UCSD-AML1 (cell line): Measurements from ENCODE around the gene NWD2.

Source experiments
- DNase-seq: peaks from one replicate; lab custom pipeline; 2025; ENCODE audit not compliant: unreplicated experiment; lab: John Stamatoyannopoulos, UW

The NWD2 gene

GRCh38 chr4:37464373-37465128 is 220.0 kb downstream of the NWD2 start:
- no peak for DNase-seq

DNA sequence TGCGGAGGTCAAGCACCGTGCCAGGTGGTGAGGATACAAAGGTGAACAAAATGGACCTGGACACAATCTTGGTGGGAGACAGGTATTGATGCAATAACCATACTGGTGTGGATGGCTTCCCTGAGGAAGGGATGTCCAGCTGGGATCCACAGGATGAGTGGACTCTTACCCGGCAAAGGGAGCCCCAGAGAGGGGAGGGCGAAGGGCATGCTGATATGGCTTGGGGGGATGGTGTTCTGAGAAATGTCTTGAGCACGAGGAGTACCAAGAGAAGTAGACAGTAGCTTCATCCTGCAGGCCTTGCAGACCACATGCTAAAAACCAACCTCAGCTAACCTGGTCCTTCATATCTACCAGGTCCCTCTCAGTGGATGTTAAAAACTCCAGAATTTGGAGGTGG is 220.8 kb downstream of the NWD2 start:
- no peak for DNase-seq

DNA sequence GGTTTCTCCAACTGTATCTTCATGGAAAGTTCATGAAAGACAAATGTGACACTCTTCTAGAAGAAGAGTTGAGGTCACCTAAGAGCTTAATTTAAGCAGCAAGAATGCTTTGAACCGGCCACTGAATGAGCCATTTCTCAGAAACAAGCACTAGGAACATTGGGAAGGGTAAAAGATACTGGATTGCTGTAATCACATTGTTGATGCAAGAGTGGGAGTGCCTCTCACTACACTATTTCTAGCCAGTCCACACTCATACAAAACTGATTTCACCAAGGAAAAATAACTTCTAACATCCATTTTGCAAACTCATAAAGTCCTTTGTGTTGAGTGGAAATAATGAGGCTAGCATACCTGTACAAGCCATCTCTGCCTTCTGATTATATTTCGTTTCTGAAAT is 221.3 kb downstream of the NWD2 start:
- no peak for DNase-seq

DNA sequence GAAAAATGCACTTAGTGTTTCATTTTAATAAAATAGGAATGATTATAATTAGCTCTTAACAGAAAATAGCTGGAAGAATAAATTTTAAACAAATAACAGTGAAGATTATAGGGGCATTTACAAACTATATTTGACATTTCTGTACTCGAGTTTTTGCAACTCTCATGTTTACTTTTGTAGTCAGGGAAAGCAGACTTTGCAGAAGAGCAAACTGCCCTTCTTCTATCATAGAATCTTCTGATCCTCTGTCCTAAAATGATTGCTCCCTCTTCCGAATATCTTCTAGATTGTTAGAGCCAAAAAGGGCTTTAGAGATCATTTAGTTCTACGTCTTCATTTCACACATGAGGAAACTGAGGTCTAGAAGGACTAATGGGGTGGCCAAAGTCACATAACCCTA is 222.7 kb downstream of the NWD2 start:
- DNase-seq, result no peak

DNA sequence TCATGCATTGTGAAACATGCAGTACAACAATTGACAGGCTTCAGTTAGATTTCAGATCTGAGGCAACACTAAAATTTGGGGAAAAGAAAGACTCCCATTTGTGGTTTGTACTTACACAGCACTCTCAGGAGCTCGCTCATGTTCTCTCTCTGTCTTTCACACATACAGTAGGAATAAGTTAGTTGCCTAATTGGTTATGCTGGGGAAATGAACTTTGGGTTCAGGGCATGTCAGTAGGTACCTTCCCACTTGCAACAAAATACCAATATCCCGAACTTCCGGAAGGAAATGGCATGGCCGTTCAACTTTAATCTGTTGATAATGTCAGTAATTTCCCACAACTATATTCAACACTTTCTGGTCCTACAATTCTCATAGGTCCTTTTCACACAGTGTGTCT is 223.3 kb downstream of the NWD2 start:
- no peak for DNase-seq

DNA sequence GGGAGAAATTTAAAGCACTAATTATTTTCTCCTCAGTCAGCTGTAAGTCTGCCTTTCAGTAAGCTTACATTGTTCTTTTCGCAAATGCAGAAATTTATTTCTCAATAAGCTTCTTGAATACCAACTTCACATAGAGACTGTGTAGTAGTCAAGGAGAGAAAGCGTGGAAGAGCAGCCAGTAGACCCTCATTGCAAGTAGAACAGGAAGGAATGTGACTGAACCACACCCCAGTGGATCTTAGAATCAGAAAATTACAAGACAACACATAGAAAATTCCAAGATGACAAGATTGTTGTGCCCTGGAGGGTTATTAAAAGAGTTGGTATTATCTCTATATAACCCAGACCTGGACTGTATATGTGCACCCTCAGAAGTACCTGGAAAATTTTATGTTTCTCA is 224.7 kb downstream of the NWD2 start:
- no peak for DNase-seq

GRCh38 chr4:37470245-37470644 is 225.7 kb downstream of the NWD2 start:
- DNase-seq, result no peak

- DNase-seq, result no peak
Observed at GRCh38 chr4:37471093-37471492, 226.6 kb downstream of the NWD2 start.

DNA sequence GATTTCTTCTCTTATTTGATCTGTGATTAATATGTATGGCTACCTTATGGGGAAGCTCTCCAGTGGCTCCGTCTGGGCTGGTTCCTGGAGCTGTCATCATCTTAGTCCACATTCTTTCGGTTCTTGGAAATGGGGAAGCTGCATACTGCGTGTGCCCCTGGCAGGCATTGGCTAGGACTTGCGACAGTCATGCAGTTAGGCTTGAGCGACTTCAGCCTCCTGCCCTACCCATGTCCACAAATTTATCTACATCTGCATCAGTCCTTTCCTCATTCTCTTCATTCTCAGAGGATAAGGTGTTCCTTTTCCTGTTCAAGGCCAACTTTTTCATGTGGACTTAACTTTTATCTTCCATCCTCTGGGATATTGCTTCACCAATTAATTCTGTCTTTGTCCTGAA is 227.4 kb downstream of the NWD2 start:
- DNase-seq, result no peak

GRCh38 chr4:37473807-37474206 is 229.3 kb downstream of the NWD2 start:
- DNase-seq, result no peak

- DNase-seq, result no peak
Observed at GRCh38 chr4:37475087-37475486, 230.5 kb downstream of the NWD2 start.

GRCh38 chr4:37475776-37476175 is 231.2 kb downstream of the NWD2 start:
- DNase-seq, result no peak

GRCh38 chr4:37476256-37476655 is 231.7 kb downstream of the NWD2 start:
- DNase-seq, result no peak

GRCh38 chr4:37476691-37477090 is 232.1 kb downstream of the NWD2 start:
- no peak for DNase-seq

- no peak for DNase-seq
Observed at GRCh38 chr4:37477126-37477525, 232.6 kb downstream of the NWD2 start.

DNA sequence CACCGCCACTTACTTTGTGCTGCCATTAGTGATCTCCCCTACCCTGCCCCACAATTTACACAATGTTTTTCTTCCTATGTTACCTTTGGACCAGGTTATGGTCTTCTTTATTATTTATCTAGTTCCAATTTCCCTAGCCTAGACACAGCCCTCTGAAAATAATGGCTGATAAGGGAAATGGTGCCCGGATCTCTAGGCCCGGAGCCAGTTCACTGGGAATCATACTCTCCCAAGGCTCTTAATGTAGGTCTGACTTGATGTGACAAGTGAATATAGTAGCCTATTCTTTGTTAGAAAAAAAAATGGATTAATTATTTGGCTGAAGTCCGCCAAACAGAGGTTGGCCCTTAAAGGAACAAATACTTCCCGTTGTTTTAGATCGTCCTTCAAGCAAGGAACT is 233.6 kb downstream of the NWD2 start:
- DNase-seq, result no peak

DNA sequence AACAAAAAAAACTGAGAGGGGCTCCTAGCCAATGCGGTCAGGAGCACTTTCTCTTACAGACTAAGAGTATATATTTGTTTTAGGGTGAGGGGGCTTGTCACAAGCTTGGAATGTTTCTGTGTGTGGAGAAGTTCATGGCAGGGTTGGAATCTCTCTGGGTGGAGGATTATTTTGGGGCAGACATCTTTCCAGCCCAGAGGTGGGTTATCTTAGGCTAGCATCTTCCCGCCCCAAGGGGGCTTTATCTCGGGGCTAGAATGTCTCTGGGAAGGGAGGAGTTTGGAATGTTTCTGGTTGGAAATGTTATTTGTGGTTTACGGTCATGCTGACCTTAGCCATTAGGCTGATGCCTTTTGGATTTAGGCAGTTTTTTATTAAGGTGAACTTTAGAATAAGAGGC is 236.0 kb downstream of the NWD2 start:
- DNase-seq, result no peak

DNA sequence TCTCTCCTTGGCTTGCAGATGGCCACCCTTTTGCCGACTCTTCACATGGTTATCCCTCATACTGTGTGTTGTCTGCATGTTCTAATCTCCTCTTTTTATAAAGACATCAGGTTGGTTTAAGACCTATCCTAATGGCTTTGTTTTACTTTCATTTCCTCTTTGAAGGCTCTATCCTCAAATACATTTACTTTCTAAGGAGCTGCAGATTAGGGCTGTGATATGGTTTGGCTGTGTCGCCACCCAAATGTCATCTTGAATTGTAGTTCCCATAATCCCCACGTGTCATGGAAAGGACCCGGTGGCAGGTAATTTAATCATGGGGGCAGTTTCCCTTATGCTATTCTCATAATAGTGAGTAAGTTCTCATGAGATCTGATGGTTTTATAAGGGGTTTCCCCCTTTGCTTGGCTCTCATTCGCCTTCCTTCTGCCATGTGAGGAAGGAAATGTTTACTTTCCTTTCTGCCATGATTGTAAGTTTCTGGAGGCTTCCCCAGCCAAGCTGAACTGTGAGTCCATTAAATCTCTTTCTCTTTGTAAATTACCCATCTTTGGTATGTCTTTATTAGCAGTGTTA is 237.1 kb downstream of the NWD2 start:
- DNase-seq, result no peak

GRCh38 chr4:37482236-37482913 is 237.8 kb downstream of the NWD2 start:
- no peak for DNase-seq

DNA sequence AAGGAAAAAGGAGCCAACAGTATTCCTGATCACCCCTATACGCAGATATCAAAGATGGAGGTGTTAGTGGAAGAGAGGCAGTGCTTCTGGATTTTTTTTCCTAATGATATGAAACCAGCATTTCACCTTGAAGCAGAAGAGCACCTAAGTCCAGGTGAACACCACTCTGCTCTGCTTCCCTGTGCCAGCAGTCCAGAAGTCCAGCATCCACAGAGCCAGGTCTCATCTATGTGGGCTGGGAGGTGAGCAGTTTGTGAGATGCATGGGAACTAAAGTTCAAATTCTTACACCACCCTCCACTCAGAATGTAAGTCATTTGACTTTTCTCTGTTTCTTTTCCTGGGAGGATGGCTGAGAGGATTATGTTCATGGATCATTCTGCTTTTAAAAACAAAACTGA is 239.1 kb downstream of the NWD2 start:
- no peak for DNase-seq

DNA sequence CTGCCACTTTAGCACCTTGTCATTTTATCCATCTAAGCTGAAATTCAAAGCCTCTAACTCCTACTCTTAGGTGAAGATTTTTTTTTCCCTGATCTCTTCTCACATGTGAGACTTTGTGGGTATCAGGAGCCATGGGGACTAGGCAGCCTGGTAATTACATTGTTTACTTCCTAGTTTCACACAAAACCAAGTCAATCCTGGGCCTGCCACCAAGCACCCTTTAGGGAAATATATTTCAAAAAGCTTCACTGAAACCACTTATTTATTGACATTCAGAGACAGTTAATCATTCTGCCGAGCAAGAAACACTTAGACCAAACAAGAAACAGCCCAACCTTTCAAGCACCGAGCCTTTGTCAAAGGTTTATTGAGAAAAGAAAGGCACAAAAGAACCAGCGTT is 241.6 kb downstream of the NWD2 start:
- DNase-seq, result no peak

DNA sequence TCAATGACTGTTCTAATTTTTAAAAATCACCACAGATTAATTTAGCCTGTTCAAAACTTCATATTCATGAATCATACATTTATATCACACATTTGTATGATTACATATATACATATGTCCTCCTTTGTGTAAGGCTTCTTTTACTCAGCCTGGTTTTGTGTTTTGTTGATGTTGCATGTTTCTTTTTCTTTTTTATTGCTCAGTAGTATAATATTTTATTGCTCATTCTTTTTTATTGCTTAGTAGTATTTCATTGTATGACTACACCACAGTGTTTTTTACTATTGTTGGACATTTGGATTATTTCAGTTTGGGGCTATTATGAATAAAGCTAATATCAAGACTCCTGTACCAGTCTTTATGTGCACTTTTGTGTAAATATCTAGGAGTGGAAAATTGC is 243.1 kb downstream of the NWD2 start:
- DNase-seq, result no peak

DNA sequence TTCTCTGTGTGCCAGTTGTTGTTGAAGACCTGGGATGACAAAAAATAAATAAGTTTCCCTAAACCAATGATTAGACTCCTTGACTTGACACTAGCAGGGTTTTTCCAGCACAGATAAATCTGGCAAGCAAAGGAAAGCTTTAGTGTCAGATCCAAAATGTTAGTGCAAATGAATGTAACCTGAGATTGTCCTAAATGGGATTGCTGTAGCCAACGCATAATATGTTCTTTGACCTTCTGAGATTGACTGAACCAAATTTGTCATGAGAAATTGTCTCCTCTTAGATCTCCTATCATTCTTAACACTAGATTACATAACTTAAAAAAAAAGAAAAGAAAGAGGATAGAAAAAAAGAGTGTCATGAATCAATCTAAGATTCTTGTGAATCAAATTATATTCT is 245.2 kb downstream of the NWD2 start:
- DNase-seq, result no peak
